ENCODE results near the gene BDH1. TPM values are rescaled to one million over a fixed set of nuclear protein-coding genes. Genes with fewer than 3 reads are reported as not detected.
"Not testable (repeated sequence)": the region's sequence is repeated elsewhere in the genome, so short reads cannot be mapped to it uniquely, and the experiment has no call there.

Gene BDH1
- 69.4 TPM for total RNA-seq

- no peak for DNase-seq (ENCODE audit: low spot score)
Observed at GRCh38 chr3:197555281-197556261, at the start of gene BDH1. BDH1 (minus strand) TSS chr3:197555968; CDS start chr3:197546443, 9,525 bp downstream.

GRCh38 chr3:197603317-197603933 lies 47.7 kb upstream of the BDH1 start:
- no peak for DNase-seq (ENCODE audit: low spot score)

- DNase-seq (ENCODE audit: low spot score) = not testable (repeated sequence)
Observed at GRCh38 chr3:197602351-197602750, 46.6 kb upstream of the BDH1 start.

- DNase-seq (ENCODE audit: low spot score) = not testable (repeated sequence)
Observed at GRCh38 chr3:197601566-197601840, 45.7 kb upstream of the BDH1 start.

GRCh38 chr3:197600796-197601565 lies 45.2 kb upstream of the BDH1 start:
- DNase-seq (ENCODE audit: low spot score) = no peak

GRCh38 chr3:197599089-197599765 lies 43.5 kb upstream of the BDH1 start:
- DNase-seq (ENCODE audit: low spot score) = peak; percentile 85

- DNase-seq (ENCODE audit: low spot score) = no peak
Observed at GRCh38 chr3:197598404-197598980, 42.7 kb upstream of the BDH1 start.

- no peak for DNase-seq (ENCODE audit: low spot score)
Observed at GRCh38 chr3:197597335-197597734, 41.6 kb upstream of the BDH1 start.

- DNase-seq (ENCODE audit: low spot score) = no peak
Observed at GRCh38 chr3:197595470-197596185, 39.9 kb upstream of the BDH1 start.

GRCh38 chr3:197593046-197593380 lies 37.2 kb upstream of the BDH1 start:
- DNase-seq (ENCODE audit: low spot score) = no peak

GRCh38 chr3:197592361-197593045 lies 36.7 kb upstream of the BDH1 start:
- no peak for DNase-seq (ENCODE audit: low spot score)

GRCh38 chr3:197591816-197592215 lies 36.0 kb upstream of the BDH1 start:
- no peak for DNase-seq (ENCODE audit: low spot score)

GRCh38 chr3:197590313-197590962 lies 34.7 kb upstream of the BDH1 start:
- DNase-seq (ENCODE audit: low spot score) = no peak

GRCh38 chr3:197589545-197589944 lies 33.8 kb upstream of the BDH1 start:
- DNase-seq (ENCODE audit: low spot score) = no peak

GRCh38 chr3:197586768-197587167 lies 31.0 kb upstream of the BDH1 start:
- not testable (repeated sequence) for DNase-seq (ENCODE audit: low spot score)

GRCh38 chr3:197586181-197586580 lies 30.4 kb upstream of the BDH1 start:
- no peak for DNase-seq (ENCODE audit: low spot score)

GRCh38 chr3:197584733-197585132 lies 29.0 kb upstream of the BDH1 start:
- DNase-seq (ENCODE audit: low spot score) = no peak

- no peak for DNase-seq (ENCODE audit: low spot score)
Observed at GRCh38 chr3:197583371-197583770, 27.6 kb upstream of the BDH1 start.

- no peak for DNase-seq (ENCODE audit: low spot score)
Observed at GRCh38 chr3:197580253-197580691, 24.5 kb upstream of the BDH1 start.

GRCh38 chr3:197578376-197578775 lies 22.6 kb upstream of the BDH1 start:
- no peak for DNase-seq (ENCODE audit: low spot score)
